Measurements from ENCODE around the gene ENSA.

DNA sequence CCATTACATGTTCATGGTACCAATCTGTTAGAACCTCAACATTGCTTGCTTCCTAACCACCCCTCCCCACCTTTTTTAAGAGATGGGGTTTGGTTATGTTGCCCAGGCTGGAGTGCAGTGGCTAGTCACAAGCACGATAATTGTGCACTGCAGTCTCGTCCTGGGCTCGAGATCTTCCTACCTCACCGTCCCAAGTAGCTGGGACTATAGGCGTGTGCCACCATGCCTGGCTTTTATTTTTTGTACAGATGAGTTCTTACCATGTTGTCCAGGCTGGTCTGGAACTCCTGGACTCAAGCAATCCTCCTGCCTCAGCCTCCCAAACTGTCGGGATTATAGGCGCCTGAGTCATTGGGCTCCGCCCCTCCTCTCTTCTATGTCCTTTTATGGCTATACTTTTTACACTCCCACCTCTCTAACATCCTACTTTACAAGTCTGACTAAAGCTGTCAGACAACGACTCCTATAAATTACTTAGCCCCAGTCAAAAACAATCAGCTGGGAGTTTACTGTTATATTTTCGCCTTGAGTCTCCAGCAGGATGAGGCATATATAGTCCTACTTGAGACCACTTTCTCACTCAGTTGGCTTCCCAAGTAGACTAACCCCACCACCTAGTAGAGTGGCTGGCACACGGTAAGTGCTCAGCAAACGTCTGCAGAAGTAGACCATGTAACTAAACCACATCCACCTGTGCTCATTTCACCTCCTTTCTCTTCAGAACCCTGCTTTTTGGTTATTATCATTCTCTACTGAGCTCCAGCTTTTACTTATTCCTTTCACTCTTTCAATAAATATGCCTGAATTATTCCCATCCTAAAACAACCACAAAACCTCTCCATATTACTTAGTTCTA lies 13.8 kb downstream of the ENSA start:
- TF ChIP-seq POLR2AphosphoS5 (IDR thresholded peaks at IDR 0.05; ENCODE audit: borderline replicate concordance, low read depth, low read length) (no peak), EZH2 (IDR thresholded peaks at IDR 0.05) (no peak)
